GM10847 (cell line): Measurements from ENCODE around the gene ZNF248.

Experiments used
- POLR2A ChIP-seq: IDR thresholded peaks from 2 replicates; pipeline ENCODE4 v1.6.1; 2011; ENCODE audit not compliant: insufficient read length; ENCODE audit errors: extremely low read depth

Gene ZNF248

GRCh38 chr10:37775612-37776011 is 81.8 kb downstream of the ZNF248 start:
- TF ChIP-seq POLR2A = no peak

- no peak for TF ChIP-seq POLR2A
These were observed 83.1 kb downstream of the ZNF248 start for GRCh38 chr10:37774351-37774750.

- TF ChIP-seq POLR2A = no peak
These were observed 92.2 kb downstream of the ZNF248 start for GRCh38 chr10:37765216-37765615.

- TF ChIP-seq POLR2A = no peak
These were observed 94.3 kb downstream of the ZNF248 start for GRCh38 chr10:37763132-37763531.

DNA sequence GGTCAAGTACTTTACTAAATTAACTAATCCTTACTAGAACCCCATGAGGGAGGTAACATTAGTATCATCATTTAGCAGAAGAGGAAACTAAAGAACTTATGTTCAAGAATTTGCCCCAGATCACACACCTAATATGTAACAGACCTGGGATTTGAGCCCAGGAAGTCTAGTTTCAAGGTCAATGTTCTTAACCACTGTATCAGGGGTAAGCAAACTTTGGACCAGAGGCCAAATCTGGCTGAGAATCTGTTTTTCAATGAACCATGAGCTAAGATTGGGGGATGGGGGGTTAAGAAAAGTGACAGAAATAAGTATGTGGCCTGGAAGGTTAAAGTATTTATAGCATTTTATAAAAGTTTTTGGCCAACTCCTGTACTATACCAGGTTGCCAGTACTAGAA is 95.1 kb downstream of the ZNF248 start:
- TF ChIP-seq POLR2A = no peak

GRCh38 chr10:37760817-37761216 is 96.6 kb downstream of the ZNF248 start:
- TF ChIP-seq POLR2A = no peak

- no peak for TF ChIP-seq POLR2A
These were observed 99.3 kb downstream of the ZNF248 start for GRCh38 chr10:37758074-37758473.

DNA sequence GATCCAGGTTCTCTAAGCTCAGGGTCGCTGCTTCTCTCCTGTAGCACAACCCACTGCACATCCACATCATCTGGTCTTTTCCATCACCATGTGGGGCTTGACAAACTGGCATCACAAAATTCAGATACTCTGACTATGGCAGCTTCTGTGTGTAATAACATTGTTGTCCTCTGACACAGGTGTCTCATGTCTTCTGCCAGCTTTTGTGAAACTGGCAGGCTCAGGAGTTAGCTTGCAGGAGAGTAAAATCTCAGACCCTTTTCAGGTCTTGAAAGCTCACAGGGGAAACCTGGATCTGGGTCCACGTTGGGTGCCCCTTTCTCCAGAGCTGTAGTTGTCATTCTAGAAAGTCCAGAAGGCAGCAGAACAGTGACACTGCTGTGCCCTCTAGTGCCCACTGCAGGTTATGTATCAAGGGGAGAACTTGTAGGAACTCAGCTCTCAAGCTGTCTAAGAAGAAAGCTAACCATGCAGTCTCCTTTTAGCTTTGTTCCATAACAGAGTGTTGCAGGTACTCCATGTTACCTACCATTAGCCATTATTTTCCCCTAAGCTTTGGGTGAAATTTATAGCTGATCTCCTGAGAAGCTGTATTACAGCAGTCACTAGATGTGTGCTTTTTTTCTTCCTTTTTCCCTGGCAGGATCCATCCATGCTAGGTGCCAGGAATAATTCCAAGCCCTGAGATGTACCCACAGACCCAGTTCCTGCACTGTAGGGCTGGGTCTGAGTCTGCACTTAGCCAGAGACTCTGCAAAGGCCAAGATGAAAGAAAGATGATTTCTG is 102.7 kb downstream of the ZNF248 start:
- no peak for TF ChIP-seq POLR2A

GRCh38 chr10:37752334-37752875 is 105.0 kb downstream of the ZNF248 start:
- no peak for TF ChIP-seq POLR2A

- TF ChIP-seq POLR2A = no peak
These were observed 109.2 kb downstream of the ZNF248 start for GRCh38 chr10:37748170-37748569.

DNA sequence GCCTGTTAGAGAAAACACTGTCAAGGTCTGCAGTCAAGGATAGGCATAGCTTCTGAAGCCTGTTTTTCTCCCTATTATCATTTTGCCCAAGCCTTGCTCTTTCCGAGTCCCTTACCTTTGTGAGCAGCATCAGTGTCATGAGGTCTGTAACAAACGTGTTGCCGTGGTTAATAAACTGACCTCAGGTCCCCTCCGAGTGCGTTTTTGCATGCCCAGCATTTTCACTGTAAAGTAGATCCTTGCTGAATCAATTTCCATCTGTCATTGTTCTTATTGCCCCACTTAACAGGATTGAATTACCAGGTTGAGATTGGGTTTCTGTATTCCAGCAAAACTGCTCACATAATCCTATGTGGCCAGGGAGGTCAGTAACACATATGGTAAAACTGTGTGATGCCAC is 110.3 kb downstream of the ZNF248 start:
- TF ChIP-seq POLR2A = no peak

GRCh38 chr10:37741831-37742230 is 115.6 kb downstream of the ZNF248 start:
- TF ChIP-seq POLR2A = no peak

- no peak for TF ChIP-seq POLR2A
These were observed 118.2 kb downstream of the ZNF248 start for GRCh38 chr10:37739181-37739580.

DNA sequence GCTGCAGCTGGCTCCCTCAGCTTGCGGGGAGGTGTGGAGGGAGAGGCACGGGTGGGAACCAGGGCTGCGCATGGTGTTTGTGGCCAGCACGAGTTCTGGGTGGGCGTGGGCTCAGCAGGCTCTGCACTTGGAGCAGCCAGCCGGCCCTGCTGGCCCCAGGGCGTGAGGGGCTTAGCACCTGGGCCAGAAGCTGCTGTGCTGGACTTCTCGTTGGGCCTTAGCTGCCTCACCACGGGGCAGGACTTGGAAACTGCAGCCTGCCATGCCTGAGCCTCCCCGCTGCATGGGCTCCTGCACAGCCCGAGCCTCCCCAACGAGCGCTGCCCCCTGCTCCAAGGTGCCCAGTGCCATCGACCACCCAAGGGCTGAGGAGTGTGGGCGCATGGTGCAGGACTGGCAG is 120.1 kb downstream of the ZNF248 start:
- TF ChIP-seq POLR2A = no peak

DNA sequence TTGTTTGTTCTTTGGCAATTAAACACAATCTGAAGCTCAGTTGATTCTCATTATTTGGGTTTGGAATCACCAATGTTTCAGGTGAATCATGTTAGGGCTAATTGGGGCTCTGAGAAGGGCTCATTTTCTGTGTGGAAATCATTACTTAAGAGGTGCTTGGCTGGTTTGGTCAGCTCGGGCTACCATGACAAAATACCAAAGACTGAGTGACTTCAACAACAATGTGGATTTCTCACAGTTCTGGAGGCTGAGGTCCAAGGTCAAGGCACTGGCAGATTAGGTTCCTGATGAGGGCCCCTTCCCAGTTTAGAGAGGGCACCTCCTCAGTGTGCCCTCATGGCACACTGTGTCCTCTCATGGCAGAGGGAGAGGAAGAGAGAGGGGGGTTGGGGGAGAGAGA is 121.3 kb downstream of the ZNF248 start:
- TF ChIP-seq POLR2A = no peak

DNA sequence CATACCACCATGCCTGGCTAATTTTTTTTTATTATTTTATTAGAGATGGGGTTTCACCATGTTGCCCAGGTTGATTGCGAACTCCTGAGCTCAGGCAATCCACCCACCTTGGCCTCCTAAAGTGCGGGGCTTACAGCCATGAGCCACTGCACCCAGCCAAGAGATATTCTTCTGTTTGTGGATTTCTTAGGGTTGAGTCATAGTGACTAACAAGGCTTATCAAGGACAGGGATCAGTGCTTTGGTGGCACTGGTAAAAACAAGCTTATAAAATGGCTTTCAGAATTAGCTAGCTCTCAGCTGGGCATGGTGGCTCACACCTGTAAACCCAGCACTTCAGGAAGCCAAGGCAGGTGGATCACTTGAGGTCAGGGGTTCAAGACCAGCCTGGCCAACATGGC is 122.4 kb downstream of the ZNF248 start:
- TF ChIP-seq POLR2A = no peak
